ENCODE results near the gene PROCR. TPM values are rescaled to one million over a fixed set of nuclear protein-coding genes. Genes with fewer than 3 reads are reported as not detected.

PROCR gene
- total and polyA plus RNA-seq, 4 donors = 3.7 to 7.6 (median 6.0) TPM

DNA sequence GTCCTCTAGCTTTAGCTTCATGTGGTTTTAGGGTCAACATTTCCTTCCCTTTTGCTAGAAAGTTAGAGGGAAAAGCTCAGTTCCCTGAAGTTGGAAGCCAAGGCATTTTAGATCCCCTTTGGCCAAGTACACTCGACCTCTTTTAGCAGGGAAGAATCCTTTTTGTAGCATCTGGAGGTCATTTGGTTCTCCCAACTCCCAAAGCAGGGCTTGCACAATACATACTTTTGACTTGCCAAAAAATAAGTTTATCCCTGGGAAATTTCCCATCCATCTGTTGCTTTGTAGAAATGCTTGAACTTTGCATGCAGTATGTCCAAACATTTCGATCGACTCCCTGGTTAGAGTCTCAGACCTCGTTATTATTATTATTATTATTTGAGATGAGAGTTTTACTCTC is 20.1 kb upstream of the PROCR start (continued):
- TF ChIP-seq, protein P1, sequence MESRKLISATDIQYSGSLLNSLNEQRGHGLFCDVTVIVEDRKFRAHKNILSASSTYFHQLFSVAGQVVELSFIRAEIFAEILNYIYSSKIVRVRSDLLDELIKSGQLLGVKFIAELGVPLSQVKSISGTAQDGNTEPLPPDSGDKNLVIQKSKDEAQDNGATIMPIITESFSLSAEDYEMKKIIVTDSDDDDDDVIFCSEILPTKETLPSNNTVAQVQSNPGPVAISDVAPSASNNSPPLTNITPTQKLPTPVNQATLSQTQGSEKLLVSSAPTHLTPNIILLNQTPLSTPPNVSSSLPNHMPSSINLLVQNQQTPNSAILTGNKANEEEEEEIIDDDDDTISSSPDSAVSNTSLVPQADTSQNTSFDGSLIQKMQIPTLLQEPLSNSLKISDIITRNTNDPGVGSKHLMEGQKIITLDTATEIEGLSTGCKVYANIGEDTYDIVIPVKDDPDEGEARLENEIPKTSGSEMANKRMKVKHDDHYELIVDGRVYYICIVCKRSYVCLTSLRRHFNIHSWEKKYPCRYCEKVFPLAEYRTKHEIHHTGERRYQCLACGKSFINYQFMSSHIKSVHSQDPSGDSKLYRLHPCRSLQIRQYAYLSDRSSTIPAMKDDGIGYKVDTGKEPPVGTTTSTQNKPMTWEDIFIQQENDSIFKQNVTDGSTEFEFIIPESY (IDR thresholded peaks at IDR 0.05) = no peak
- TF ChIP-seq SP1 (IDR thresholded peaks at IDR 0.05) = peak; percentile 47
- TF ChIP-seq, protein P2, sequence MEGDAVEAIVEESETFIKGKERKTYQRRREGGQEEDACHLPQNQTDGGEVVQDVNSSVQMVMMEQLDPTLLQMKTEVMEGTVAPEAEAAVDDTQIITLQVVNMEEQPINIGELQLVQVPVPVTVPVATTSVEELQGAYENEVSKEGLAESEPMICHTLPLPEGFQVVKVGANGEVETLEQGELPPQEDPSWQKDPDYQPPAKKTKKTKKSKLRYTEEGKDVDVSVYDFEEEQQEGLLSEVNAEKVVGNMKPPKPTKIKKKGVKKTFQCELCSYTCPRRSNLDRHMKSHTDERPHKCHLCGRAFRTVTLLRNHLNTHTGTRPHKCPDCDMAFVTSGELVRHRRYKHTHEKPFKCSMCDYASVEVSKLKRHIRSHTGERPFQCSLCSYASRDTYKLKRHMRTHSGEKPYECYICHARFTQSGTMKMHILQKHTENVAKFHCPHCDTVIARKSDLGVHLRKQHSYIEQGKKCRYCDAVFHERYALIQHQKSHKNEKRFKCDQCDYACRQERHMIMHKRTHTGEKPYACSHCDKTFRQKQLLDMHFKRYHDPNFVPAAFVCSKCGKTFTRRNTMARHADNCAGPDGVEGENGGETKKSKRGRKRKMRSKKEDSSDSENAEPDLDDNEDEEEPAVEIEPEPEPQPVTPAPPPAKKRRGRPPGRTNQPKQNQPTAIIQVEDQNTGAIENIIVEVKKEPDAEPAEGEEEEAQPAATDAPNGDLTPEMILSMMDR (IDR thresholded peaks at IDR 0.05; ENCODE audit: low read depth, low read length, missing input control) = no peak
- peak; percentile 35 to 45 for TF ChIP-seq HNF4A (conservative IDR thresholded peaks at IDR 0.05)
- TF ChIP-seq TAF1 (conservative IDR thresholded peaks at IDR 0.05) = no peak
- no peak for TF ChIP-seq HNF4G (IDR thresholded peaks at IDR 0.05)

DNA sequence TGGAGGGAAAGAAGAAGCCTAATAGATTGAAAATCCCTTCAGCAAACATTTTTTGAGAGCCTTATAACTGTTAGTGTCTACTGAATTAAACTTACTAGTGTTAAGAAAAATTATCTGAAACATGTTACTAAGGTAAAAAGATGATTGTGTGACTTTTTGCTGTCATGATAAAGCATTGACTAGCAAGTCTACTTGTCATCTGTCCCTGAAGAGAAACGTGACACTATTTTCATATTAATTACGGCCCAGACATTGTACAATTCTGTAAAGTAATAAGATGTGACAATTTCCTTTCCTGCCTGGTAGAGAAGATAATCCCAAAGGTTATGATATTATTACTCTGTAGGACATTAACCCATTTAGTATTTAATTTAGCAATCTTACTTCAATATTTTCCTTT is 15.9 kb upstream of the PROCR start:
- Histone ChIP-seq H3K9me3 (ENCODE audit: control insufficient read depth in 4 of 4, low read length in 3 of 4) (no peaks in the 10 kb centered on the region), H3K36me3 (ENCODE audit: control insufficient read depth in 4 of 4, insufficient read depth in 3 of 4, low read depth in 1 of 4, low read length in 3 of 4) (no peaks in the 10 kb centered on the region), H3K4me3 (ENCODE audit: low read depth in 1 of 3, low read length in 3 of 3) (no peak overlapping the region), H3K27ac (ENCODE audit: low read depth in 1 of 2, low read length in 2 of 2) (no peak overlapping the region), H3K4me1 (ENCODE audit: control insufficient read depth in 4 of 4, insufficient read depth in 4 of 4, low read length in 3 of 4) (peaks cover 0 to 7% (median 3%) of the 10 kb centered on the region in 4 donors), H3K9ac (ENCODE audit: low read depth in 1 of 2, low read length in 2 of 2) (no peak overlapping the region), H3K27me3 (ENCODE audit: control insufficient read depth in 4 of 4, insufficient read depth in 4 of 4, low read length in 3 of 4) (no peaks in the 10 kb centered on the region)
- TF ChIP-seq JUND (IDR thresholded peaks at IDR 0.05) (no peak), GABPA (IDR thresholded peaks at IDR 0.05 in 1 of 2, conservative IDR thresholded peaks at IDR 0.05 in 1 of 2) (no peak)
- TF ChIP-seq, protein P2 (IDR thresholded peaks at IDR 0.05; ENCODE audit: low read depth, low read length, missing input control) = no peak
- TF ChIP-seq, protein P3, sequence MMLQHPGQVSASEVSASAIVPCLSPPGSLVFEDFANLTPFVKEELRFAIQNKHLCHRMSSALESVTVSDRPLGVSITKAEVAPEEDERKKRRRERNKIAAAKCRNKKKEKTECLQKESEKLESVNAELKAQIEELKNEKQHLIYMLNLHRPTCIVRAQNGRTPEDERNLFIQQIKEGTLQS (IDR thresholded peaks at IDR 0.05) = no peak
- TF ChIP-seq, protein P1 (IDR thresholded peaks at IDR 0.05) = no peak
- WGBS = 83% methylated on average over 2 of the region's 2 CpGs
- DNase-seq (ENCODE audit: low spot score) = no peak

DNA sequence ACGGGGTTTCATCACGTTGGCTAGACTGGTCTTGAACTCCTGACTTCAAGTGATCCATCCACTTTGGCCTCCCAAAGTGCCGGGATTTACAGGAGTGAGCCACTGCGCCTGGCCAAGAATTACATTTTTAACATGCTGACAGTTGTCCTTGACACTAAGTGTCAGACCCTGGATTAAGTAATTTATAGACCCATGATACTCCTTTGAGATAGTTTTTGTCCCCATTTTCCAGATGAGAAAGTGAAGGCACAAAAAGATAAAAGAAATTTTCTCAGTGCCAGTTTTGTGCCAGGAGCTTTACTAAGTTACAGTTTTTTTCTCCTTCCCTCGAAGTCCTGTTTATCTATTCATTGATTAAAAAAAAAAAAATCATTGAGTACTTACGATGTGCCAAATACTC is 14.9 kb upstream of the PROCR start:
- Histone ChIP-seq H3K4me3 (ENCODE audit: low read depth in 1 of 3, low read length in 3 of 3) (no peak overlapping the region), H3K27me3 (ENCODE audit: control insufficient read depth in 4 of 4, insufficient read depth in 4 of 4, low read length in 3 of 4) (no peaks in the 10 kb centered on the region), H3K9me3 (ENCODE audit: control insufficient read depth in 4 of 4, low read length in 3 of 4) (no peaks in the 10 kb centered on the region), H3K27ac (ENCODE audit: low read depth in 1 of 2, low read length in 2 of 2) (no peak overlapping the region), H3K4me1 (ENCODE audit: control insufficient read depth in 4 of 4, insufficient read depth in 4 of 4, low read length in 3 of 4) (peaks cover 0 to 2% (median 0%) of the 10 kb centered on the region in 4 donors), H3K9ac (ENCODE audit: low read depth in 1 of 2, low read length in 2 of 2) (no peak overlapping the region), H3K36me3 (ENCODE audit: control insufficient read depth in 4 of 4, insufficient read depth in 3 of 4, low read depth in 1 of 4, low read length in 3 of 4) (no peaks in the 10 kb centered on the region)
- no peak for DNase-seq (ENCODE audit: low spot score)
- 76% methylated on average over 6 of the region's 6 CpGs for WGBS
- no peak for TF ChIP-seq NR2F2 (IDR thresholded peaks at IDR 0.05)
- TF ChIP-seq, protein P4, sequence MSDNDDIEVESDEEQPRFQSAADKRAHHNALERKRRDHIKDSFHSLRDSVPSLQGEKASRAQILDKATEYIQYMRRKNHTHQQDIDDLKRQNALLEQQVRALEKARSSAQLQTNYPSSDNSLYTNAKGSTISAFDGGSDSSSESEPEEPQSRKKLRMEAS (IDR thresholded peaks at IDR 0.05) = no peak
- no peak for TF ChIP-seq YY1 (IDR thresholded peaks at IDR 0.05)
- TF ChIP-seq GABPA (IDR thresholded peaks at IDR 0.05 in 1 of 2, conservative IDR thresholded peaks at IDR 0.05 in 1 of 2) = no peak
- TF ChIP-seq EGR1 (IDR thresholded peaks at IDR 0.05; ENCODE audit: low read depth in 2 of 2) = no peak
- no peak for TF ChIP-seq FOXA1 (IDR thresholded peaks at IDR 0.05)
- TF ChIP-seq, protein P5, sequence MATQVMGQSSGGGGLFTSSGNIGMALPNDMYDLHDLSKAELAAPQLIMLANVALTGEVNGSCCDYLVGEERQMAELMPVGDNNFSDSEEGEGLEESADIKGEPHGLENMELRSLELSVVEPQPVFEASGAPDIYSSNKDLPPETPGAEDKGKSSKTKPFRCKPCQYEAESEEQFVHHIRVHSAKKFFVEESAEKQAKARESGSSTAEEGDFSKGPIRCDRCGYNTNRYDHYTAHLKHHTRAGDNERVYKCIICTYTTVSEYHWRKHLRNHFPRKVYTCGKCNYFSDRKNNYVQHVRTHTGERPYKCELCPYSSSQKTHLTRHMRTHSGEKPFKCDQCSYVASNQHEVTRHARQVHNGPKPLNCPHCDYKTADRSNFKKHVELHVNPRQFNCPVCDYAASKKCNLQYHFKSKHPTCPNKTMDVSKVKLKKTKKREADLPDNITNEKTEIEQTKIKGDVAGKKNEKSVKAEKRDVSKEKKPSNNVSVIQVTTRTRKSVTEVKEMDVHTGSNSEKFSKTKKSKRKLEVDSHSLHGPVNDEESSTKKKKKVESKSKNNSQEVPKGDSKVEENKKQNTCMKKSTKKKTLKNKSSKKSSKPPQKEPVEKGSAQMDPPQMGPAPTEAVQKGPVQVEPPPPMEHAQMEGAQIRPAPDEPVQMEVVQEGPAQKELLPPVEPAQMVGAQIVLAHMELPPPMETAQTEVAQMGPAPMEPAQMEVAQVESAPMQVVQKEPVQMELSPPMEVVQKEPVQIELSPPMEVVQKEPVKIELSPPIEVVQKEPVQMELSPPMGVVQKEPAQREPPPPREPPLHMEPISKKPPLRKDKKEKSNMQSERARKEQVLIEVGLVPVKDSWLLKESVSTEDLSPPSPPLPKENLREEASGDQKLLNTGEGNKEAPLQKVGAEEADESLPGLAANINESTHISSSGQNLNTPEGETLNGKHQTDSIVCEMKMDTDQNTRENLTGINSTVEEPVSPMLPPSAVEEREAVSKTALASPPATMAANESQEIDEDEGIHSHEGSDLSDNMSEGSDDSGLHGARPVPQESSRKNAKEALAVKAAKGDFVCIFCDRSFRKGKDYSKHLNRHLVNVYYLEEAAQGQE (IDR thresholded peaks at IDR 0.05) = no peak
- no peak for TF ChIP-seq RAD21 (IDR thresholded peaks at IDR 0.05)

All from liver (tissue), 9 donors.